SK-N-SH treated with all-trans-retinoic acid at 6 μM for 48 hours (cell line): Measurements from ENCODE around the gene CACNA2D3.

Experiments
- ATAC-seq: fragments of 200-7000 bp; cut with Tn5 transposase; 3 replicates; pipeline ENCODE4 v1.9.1; 2020; ENCODE audit warnings: mild to moderate bottlenecking, moderate library complexity
- ARNTL ChIP-seq: fragments of 450-650 bp; formaldehyde crosslinking; IDR thresholded peaks from 2 replicates; pipeline ENCODE4 v1.5.0; 2020; ENCODE audit warnings: low read depth, mild to moderate bottlenecking, moderate library complexity, borderline replicate concordance
- BACH2 ChIP-seq: fragments of 250-450 bp; sonication (Bioruptor Pico); IDR thresholded peaks from 2 replicates; pipeline ENCODE4 v1.9.0; 2021; ENCODE audit warnings: mild to moderate bottlenecking, borderline replicate concordance
- CSDC2 ChIP-seq: fragments of 250-450 bp; sonication (Bioruptor Pico); IDR thresholded peaks from 2 replicates; pipeline ENCODE4 v1.5.0; 2020; ENCODE audit warnings: mild to moderate bottlenecking, moderate library complexity
- CSRNP3 ChIP-seq: fragments of 250-450 bp; sonication (Bioruptor Pico); IDR thresholded peaks from 2 replicates; pipeline ENCODE4 v1.5.1; 2021; ENCODE audit warnings: mild to moderate bottlenecking, moderate library complexity
- ESRRG ChIP-seq: fragments of 250-450 bp; sonication (Bioruptor Pico); IDR thresholded peaks from 2 replicates; pipeline ENCODE4 v1.6.1; 2021; ENCODE audit warnings: mild to moderate bottlenecking
- GLIS3 ChIP-seq: fragments of 250-450 bp; sonication (Bioruptor Pico); IDR thresholded peaks from 2 replicates; pipeline ENCODE4 v1.5.0; 2020; ENCODE audit warnings: mild to moderate bottlenecking, moderate library complexity
- ISL1 ChIP-seq: fragments of 250-450 bp; sonication (Bioruptor Pico); IDR thresholded peaks from 2 replicates; pipeline ENCODE4 v2.1.2; 2022; ENCODE audit warnings: mild to moderate bottlenecking, moderate library complexity
- POU6F1 ChIP-seq: fragments of 250-450 bp; sonication (Bioruptor Pico); IDR thresholded peaks from 2 replicates; pipeline ENCODE4 v1.8.0; 2021; ENCODE audit warnings: low read depth, mild to moderate bottlenecking, moderate library complexity, borderline replicate concordance
- PPARA ChIP-seq: fragments of 250-450 bp; sonication (Bioruptor Pico); IDR thresholded peaks from 2 replicates; pipeline ENCODE4 v1.5.0; 2020; ENCODE audit warnings: mild to moderate bottlenecking, borderline replicate concordance
- RARB ChIP-seq: fragments of 250-450 bp; sonication (Bioruptor Pico); IDR thresholded peaks from 2 replicates; pipeline ENCODE4 v1.8.0; 2021; ENCODE audit warnings: mild to moderate bottlenecking, moderate library complexity
- SNAI2 ChIP-seq: fragments of 250-450 bp; sonication (Bioruptor Pico); IDR thresholded peaks from 2 replicates; pipeline ENCODE4 v1.5.0; 2020; ENCODE audit warnings: mild to moderate bottlenecking, moderate library complexity
- TOX ChIP-seq: fragments of 250-450 bp; sonication (Bioruptor Pico); IDR thresholded peaks from 2 replicates; pipeline ENCODE4 v1.8.0; 2021; ENCODE audit warnings: mild to moderate bottlenecking, moderate library complexity, borderline replicate concordance
- ZFP3 ChIP-seq: fragments of 250-450 bp; sonication (Bioruptor Pico); IDR thresholded peaks from 2 replicates; pipeline ENCODE4 v1.5.0; 2020; ENCODE audit warnings: mild to moderate bottlenecking, moderate library complexity
- ZFP30 ChIP-seq: fragments of 450-650 bp; formaldehyde crosslinking; IDR thresholded peaks from 2 replicates; pipeline ENCODE4 v1.5.0; 2022; ENCODE audit warnings: mild to moderate bottlenecking, moderate library complexity
- ZNF565 ChIP-seq: fragments of 450-650 bp; formaldehyde crosslinking; conservative IDR thresholded peaks from 2 replicates; pipeline ENCODE4 v1.5.0; 2020; ENCODE audit warnings: low read depth, mild to moderate bottlenecking, moderate library complexity
- ZNF70 ChIP-seq: fragments of 450-650 bp; formaldehyde crosslinking; IDR thresholded peaks from 2 replicates; pipeline ENCODE4 v1.5.0; 2020; ENCODE audit warnings: mild to moderate bottlenecking, moderate library complexity
- ZNF8 ChIP-seq: fragments of 450-650 bp; formaldehyde crosslinking; IDR thresholded peaks from 2 replicates; pipeline ENCODE4 v1.5.0; 2020; ENCODE audit warnings: mild to moderate bottlenecking, moderate library complexity
- TF ChIP-seq, protein P1 (sequence below): fragments of 250-450 bp; sonication (Bioruptor Pico); IDR thresholded peaks from 2 replicates; pipeline ENCODE4 v1.5.0; 2020; ENCODE audit warnings: mild to moderate bottlenecking, moderate library complexity
- TF ChIP-seq, protein P2 (sequence below): fragments of 250-450 bp; sonication (Bioruptor Pico); IDR thresholded peaks from 2 replicates; pipeline ENCODE4 v1.8.0; 2020; ENCODE audit warnings: mild to moderate bottlenecking, moderate library complexity, borderline replicate concordance
- TF ChIP-seq, protein P3 (sequence below): fragments of 250-450 bp; sonication (Bioruptor Pico); IDR thresholded peaks from 2 replicates; pipeline ENCODE4 v1.5.1; 2020; ENCODE audit warnings: low read depth, mild to moderate bottlenecking, moderate library complexity

The CACNA2D3 gene

DNA sequence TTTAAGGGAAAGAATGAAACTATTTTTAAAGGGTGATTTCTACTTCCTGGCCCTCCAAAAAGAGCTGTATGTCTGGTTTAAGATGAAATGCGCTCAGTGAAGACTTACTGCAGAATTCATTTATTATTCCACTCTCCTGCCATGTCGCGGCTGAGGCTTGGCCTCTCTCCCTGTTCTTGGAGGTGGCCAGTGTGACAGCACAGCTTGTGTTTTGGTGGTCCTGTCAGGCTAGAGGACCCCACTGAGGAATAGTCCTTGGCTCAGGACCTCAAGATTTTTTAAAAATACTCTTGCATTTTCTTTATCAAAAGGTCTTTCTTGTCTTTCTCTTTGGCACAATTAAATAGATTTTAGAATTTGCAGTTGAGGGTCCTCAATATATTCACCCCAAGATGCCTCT is 421.1 kb downstream of the CACNA2D3 start:
- TF ChIP-seq, protein P1, sequence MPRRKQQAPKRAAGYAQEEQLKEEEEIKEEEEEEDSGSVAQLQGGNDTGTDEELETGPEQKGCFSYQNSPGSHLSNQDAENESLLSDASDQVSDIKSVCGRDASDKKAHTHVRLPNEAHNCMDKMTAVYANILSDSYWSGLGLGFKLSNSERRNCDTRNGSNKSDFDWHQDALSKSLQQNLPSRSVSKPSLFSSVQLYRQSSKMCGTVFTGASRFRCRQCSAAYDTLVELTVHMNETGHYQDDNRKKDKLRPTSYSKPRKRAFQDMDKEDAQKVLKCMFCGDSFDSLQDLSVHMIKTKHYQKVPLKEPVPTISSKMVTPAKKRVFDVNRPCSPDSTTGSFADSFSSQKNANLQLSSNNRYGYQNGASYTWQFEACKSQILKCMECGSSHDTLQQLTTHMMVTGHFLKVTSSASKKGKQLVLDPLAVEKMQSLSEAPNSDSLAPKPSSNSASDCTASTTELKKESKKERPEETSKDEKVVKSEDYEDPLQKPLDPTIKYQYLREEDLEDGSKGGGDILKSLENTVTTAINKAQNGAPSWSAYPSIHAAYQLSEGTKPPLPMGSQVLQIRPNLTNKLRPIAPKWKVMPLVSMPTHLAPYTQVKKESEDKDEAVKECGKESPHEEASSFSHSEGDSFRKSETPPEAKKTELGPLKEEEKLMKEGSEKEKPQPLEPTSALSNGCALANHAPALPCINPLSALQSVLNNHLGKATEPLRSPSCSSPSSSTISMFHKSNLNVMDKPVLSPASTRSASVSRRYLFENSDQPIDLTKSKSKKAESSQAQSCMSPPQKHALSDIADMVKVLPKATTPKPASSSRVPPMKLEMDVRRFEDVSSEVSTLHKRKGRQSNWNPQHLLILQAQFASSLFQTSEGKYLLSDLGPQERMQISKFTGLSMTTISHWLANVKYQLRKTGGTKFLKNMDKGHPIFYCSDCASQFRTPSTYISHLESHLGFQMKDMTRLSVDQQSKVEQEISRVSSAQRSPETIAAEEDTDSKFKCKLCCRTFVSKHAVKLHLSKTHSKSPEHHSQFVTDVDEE (CRISPR knock-in tag), result no peak
- TF ChIP-seq ZNF70 (no peak), ZNF8 (no peak), ARNTL (no peak), ISL1 (no peak), RARB (CRISPR knock-in tag) (no peak), ZFP3 (CRISPR knock-in tag) (no peak), GLIS3 (CRISPR knock-in tag) (no peak), ESRRG (CRISPR knock-in tag) (no peak), TOX (CRISPR knock-in tag) (no peak), ZNF565 (CRISPR knock-in tag) (no peak), CSRNP3 (CRISPR knock-in tag) (no peak)
- no peak for ATAC-seq

GRCh38 chr3:54547051-54547450 is 424.7 kb downstream of the CACNA2D3 start:
- ATAC-seq, result no peak

More at GRCh38 chr3:54547051-54547450, 424.7 kb downstream of the CACNA2D3 start:
- TF ChIP-seq, protein P1 (CRISPR knock-in tag), result no peak
- TF ChIP-seq SNAI2 (CRISPR knock-in tag), result no peak
- TF ChIP-seq ISL1, result no peak
- no peak for TF ChIP-seq CSDC2 (CRISPR knock-in tag)
- no peak for TF ChIP-seq ZNF70
- TF ChIP-seq PPARA (CRISPR knock-in tag), result no peak
- TF ChIP-seq, protein P2, sequence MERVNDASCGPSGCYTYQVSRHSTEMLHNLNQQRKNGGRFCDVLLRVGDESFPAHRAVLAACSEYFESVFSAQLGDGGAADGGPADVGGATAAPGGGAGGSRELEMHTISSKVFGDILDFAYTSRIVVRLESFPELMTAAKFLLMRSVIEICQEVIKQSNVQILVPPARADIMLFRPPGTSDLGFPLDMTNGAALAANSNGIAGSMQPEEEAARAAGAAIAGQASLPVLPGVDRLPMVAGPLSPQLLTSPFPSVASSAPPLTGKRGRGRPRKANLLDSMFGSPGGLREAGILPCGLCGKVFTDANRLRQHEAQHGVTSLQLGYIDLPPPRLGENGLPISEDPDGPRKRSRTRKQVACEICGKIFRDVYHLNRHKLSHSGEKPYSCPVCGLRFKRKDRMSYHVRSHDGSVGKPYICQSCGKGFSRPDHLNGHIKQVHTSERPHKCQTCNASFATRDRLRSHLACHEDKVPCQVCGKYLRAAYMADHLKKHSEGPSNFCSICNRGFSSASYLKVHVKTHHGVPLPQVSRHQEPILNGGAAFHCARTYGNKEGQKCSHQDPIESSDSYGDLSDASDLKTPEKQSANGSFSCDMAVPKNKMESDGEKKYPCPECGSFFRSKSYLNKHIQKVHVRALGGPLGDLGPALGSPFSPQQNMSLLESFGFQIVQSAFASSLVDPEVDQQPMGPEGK (CRISPR knock-in tag), result no peak
- TF ChIP-seq BACH2 (CRISPR knock-in tag), result no peak
- TF ChIP-seq ZNF8, result no peak
- TF ChIP-seq ZNF565 (CRISPR knock-in tag), result no peak
- TF ChIP-seq RARB (CRISPR knock-in tag), result no peak
- no peak for TF ChIP-seq POU6F1 (CRISPR knock-in tag)
- no peak for TF ChIP-seq ZFP30
- no peak for TF ChIP-seq ZFP3 (CRISPR knock-in tag)
- no peak for TF ChIP-seq ESRRG (CRISPR knock-in tag)
- no peak for TF ChIP-seq TOX (CRISPR knock-in tag)
- TF ChIP-seq, protein P3, sequence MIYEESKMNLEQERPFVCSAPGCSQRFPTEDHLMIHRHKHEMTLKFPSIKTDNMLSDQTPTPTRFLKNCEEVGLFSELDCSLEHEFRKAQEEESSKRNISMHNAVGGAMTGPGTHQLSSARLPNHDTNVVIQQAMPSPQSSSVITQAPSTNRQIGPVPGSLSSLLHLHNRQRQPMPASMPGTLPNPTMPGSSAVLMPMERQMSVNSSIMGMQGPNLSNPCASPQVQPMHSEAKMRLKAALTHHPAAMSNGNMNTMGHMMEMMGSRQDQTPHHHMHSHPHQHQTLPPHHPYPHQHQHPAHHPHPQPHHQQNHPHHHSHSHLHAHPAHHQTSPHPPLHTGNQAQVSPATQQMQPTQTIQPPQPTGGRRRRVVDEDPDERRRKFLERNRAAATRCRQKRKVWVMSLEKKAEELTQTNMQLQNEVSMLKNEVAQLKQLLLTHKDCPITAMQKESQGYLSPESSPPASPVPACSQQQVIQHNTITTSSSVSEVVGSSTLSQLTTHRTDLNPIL, result no peak
- no peak for TF ChIP-seq GLIS3 (CRISPR knock-in tag)
